Keratinocyte (primary cell): ENCODE results near the gene CDS1.

Experiments used
- EZH2 ChIP-seq: IDR thresholded peaks from one replicate; pipeline ENCODE4 v1.6.1; 2012; ENCODE audit warnings: inconsistent platforms, mild to moderate bottlenecking, low read length, moderate library complexity
- TF ChIP-seq, protein P1 (sequence below), 3 experiments: IDR thresholded peaks in 1 of 3; conservative IDR thresholded peaks in 1 of 3; optimal IDR thresholded peaks in 1 of 3; 2 replicates in 2 of 3; 3 replicates in 1 of 3; pipeline versions ENCODE3 to v1.5.1; 2011; ENCODE audit warnings: low read length in 3 of 3, mild to moderate bottlenecking in 3 of 3, moderate library complexity in 2 of 3, control low read depth in 1 of 3, inconsistent platforms in 1 of 3; ENCODE audit not compliant: insufficient read depth in 2 of 3; ENCODE audit errors: extremely low read depth in 1 of 3

DNA sequence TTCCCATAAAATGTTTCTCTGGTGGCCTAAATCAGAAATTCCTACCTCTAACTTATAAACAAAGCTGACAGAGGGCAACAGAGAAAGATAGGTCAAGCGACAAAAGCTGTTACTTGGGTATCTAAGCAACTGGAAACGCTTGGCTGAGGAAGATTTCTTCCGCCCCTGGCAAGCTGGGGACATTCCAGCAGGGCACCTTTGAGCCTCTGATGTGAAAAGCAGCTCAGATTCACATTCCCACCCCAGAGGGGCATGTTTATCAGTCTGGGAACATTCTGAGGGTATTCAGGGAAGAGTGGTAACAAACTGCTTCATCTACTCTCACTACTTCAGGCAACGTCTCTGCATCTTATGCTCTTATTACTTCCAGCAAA, 3.5 kb upstream of the CDS1 start:
- TF ChIP-seq, protein P1, sequence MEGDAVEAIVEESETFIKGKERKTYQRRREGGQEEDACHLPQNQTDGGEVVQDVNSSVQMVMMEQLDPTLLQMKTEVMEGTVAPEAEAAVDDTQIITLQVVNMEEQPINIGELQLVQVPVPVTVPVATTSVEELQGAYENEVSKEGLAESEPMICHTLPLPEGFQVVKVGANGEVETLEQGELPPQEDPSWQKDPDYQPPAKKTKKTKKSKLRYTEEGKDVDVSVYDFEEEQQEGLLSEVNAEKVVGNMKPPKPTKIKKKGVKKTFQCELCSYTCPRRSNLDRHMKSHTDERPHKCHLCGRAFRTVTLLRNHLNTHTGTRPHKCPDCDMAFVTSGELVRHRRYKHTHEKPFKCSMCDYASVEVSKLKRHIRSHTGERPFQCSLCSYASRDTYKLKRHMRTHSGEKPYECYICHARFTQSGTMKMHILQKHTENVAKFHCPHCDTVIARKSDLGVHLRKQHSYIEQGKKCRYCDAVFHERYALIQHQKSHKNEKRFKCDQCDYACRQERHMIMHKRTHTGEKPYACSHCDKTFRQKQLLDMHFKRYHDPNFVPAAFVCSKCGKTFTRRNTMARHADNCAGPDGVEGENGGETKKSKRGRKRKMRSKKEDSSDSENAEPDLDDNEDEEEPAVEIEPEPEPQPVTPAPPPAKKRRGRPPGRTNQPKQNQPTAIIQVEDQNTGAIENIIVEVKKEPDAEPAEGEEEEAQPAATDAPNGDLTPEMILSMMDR (optimal IDR thresholded peaks at IDR 0.05 in 1 of 3, IDR thresholded peaks at IDR 0.05 in 1 of 3, conservative IDR thresholded peaks at IDR 0.05 in 1 of 3; ENCODE audit: extremely low read depth in 1 of 3, insufficient read depth in 2 of 3, low read length in 3 of 3) = no peak
- TF ChIP-seq EZH2 = no peak
